22Rv1 (cell line): ENCODE data around the gene GMPS.

ENCODE experiments used
- CTCF ChIP-seq: fragments of 450-650 bp; IDR thresholded peaks from 2 replicates; pipeline ENCODE4 v1.5.1; 2017; ENCODE audit warnings: mild to moderate bottlenecking
- ZFX ChIP-seq: fragments of 450-650 bp; IDR thresholded peaks from 2 replicates; pipeline ENCODE4 v1.6.1; 2017; ENCODE audit warnings: antibody characterized with exemption, borderline replicate concordance

GRCh38 chr3:155908605-155909004 is 38.2 kb downstream of the GMPS start:
- no peak for TF ChIP-seq CTCF
- TF ChIP-seq ZFX: no peak
